Posterior vena cava (tissue), 2 donors: Measurements from ENCODE around the gene LHFPL2. TPM values are rescaled to one million over a fixed set of nuclear protein-coding genes. Genes with fewer than 3 reads are reported as not detected.

Experiments used
- DNase-seq: peaks from one replicate; pipeline ENCODE4 v3.0.0-alpha.2; 2020; ENCODE audit warnings: low spot score
- intact Hi-C, 2 donors: fragments of 100-400 bp; cut with DNase I; formaldehyde crosslinking; loops; one replicate each; pipeline versions ENCODE4 v1.14.1 to v1.14.2; 2022 to 2023
- total RNA-seq, 2 donors: library from RNA; stranded (reverse); fragmentation: NEBNext Ultra II Directional; extraction: Animal tissue kit (Norgen Biotek cat#: 25700); gene quantifications; one replicate each; pipeline ENCODE4 v1.2.1, GENCODE V29; 2021
- donor health status: DM: yes; HTN: yes; CAD: no.
- donor health status: DM: yes; HTN: yes; CAD: no.

The LHFPL2 gene
- total RNA-seq, 2 donors from 2014 or later: 34.9 to 44.4 TPM

GRCh38 chr5:78647838-78648358 is 674 bp downstream of the LHFPL2 start:
- intact Hi-C loops: loop anchor here in 1 of 2 donors (10.0 kb wide), 1 partner anchor 257 kb away; no protein-coding TSS in a partner anchor
- DNase-seq: peak; percentile 88

GRCh38 chr5:78647351-78647818 is 1.2 kb downstream of the LHFPL2 start:
- peak; percentile 83 for DNase-seq
- intact Hi-C loops: loop anchor here in 1 of 2 donors (10.0 kb wide), 1 partner anchor 257 kb away; no protein-coding TSS in a partner anchor

- no peak for DNase-seq
- intact Hi-C loops: loop anchor here in 1 of 2 donors (10.0 kb wide), 1 partner anchor 260 kb away; no protein-coding TSS in a partner anchor
Measured at GRCh38 chr5:78644741-78645300, 3.8 kb downstream of the LHFPL2 start.

GRCh38 chr5:78644129-78644528 is 4.4 kb downstream of the LHFPL2 start:
- DNase-seq: no peak
- intact Hi-C loops: loop anchor here in 1 of 2 donors (10.0 kb wide), 1 partner anchor 261 kb away; no protein-coding TSS in a partner anchor

- DNase-seq: no peak
- intact Hi-C loops: loop anchor here in 1 of 2 donors (10.0 kb wide), 1 partner anchor 262 kb away; no protein-coding TSS in a partner anchor
Measured at GRCh38 chr5:78642701-78643100, 5.9 kb downstream of the LHFPL2 start.

- intact Hi-C loops: loop anchor here in 1 of 2 donors (10.0 kb wide), 1 partner anchor 264 kb away; no protein-coding TSS in a partner anchor
- no peak for DNase-seq
Measured at GRCh38 chr5:78640662-78641474, 7.7 kb downstream of the LHFPL2 start.

- intact Hi-C loops: loop anchor here in 1 of 2 donors (10.0 kb wide), 1 partner anchor 265 kb away; no protein-coding TSS in a partner anchor
- no peak for DNase-seq
Measured at GRCh38 chr5:78639791-78640190, 8.8 kb downstream of the LHFPL2 start.

GRCh38 chr5:78638973-78639669 is 9.5 kb downstream of the LHFPL2 start:
- DNase-seq: no peak
- intact Hi-C loops: no loop called here

- intact Hi-C loops: no loop called here
- no peak for DNase-seq
Measured at GRCh38 chr5:78638423-78638822, 10.1 kb downstream of the LHFPL2 start.

- intact Hi-C loops: no loop called here
Measured at GRCh38 chr5:78637468-78637867, 11.1 kb downstream of the LHFPL2 start.

GRCh38 chr5:78636682-78637081 is 11.9 kb downstream of the LHFPL2 start:
- DNase-seq: no peak

More at GRCh38 chr5:78637468-78637867, 11.1 kb downstream of the LHFPL2 start:
- DNase-seq: no peak

GRCh38 chr5:78634634-78635033 is 13.9 kb downstream of the LHFPL2 start:
- no peak for DNase-seq
- intact Hi-C loops: no loop called here

More at GRCh38 chr5:78636682-78637081, 11.9 kb downstream of the LHFPL2 start:
- intact Hi-C loops: no loop called here

- no peak for DNase-seq
- intact Hi-C loops: no loop called here
Measured at GRCh38 chr5:78634229-78634628, 14.3 kb downstream of the LHFPL2 start.

GRCh38 chr5:78633700-78634099 is 14.9 kb downstream of the LHFPL2 start:
- intact Hi-C loops: no loop called here

GRCh38 chr5:78632467-78632866 is 16.1 kb downstream of the LHFPL2 start:
- intact Hi-C loops: no loop called here
- no peak for DNase-seq

More at GRCh38 chr5:78633700-78634099, 14.9 kb downstream of the LHFPL2 start:
- DNase-seq: no peak

GRCh38 chr5:78631931-78632330 is 16.6 kb downstream of the LHFPL2 start:
- intact Hi-C loops: no loop called here
- no peak for DNase-seq

GRCh38 chr5:78630047-78630446 is 18.5 kb downstream of the LHFPL2 start:
- intact Hi-C loops: no loop called here
- no peak for DNase-seq

- intact Hi-C loops: no loop called here
Measured at GRCh38 chr5:78629624-78630023, 18.9 kb downstream of the LHFPL2 start.

GRCh38 chr5:78628270-78628992 is 20.1 kb downstream of the LHFPL2 start:
- no peak for DNase-seq
- intact Hi-C loops: no loop called here

More at GRCh38 chr5:78629624-78630023, 18.9 kb downstream of the LHFPL2 start:
- no peak for DNase-seq
